A549 treated with RU486 at 1 μM for 4 hours (cell line): ENCODE data around the gene ABCC6. TPM values are rescaled to one million over a fixed set of nuclear protein-coding genes. Genes with fewer than 3 reads are reported as not detected.

Experiments used
- total RNA-seq: library from RNA; stranded (reverse); fragments of 200-300 nt; extraction: Qiagen RNA extraction; gene quantifications from 5 replicates; pipeline ENCODE4 v1.2.3, GENCODE V29; 2022; ENCODE audit warnings: low read depth

The ABCC6 gene
- total RNA-seq = 0.93 to 1.5 TPM (median 1.1 TPM) in 5 replicates

DNA sequence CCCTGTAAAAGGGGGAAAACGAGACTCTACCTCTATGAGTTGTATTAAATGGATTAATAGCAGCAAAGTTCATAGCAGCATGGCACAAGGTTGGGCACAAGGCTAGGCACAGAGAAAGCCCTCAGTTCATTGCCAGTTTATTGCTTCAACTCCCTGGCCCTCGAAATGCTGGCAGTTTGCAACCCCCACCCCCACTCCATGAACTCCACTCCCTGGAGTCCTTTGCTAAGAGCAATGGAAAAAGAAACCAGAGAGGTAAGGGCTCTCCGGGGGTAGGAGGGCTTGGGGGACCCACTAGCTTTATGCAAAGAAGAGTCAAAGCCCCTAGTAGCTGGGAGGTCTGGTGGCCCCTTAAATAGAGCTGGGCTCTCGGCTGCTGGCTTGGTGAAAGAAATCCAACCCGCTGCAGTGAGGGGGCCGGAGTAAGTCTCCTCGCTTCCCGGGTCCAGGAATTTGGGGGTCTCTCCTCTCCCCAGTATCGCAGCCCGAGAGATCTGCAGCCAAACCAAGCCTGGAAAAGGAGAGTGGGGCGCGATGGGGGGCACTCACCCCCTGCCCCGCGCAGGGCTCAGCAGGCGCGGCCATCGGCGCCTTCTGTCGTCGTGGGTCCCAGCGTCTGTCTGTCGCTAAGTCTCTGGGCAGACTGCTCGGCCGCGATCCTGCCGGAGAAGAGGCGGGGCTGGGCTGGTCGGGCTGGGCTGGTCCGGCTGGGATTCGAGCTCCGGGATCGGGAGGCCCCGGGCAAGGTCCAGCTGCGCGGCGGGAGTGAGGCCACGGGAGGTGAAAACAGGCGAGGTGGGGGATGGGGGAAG is at the start of gene ABCC6:
TSS of gene ABCC6 (minus strand) at position 645 of the 812 bp plus-strand sequence. CDS start at position 585, 60 bp downstream.

Other genes with a start within 250 kb of the ABCC6 start
- 24.0 to 29.4 TPM (median 25.4 TPM) in 5 replicates for gene NOMO3, start 9.0 kb upstream of the ABCC6 start, total RNA-seq
- 7.0 to 17.9 TPM (median 8.3 TPM) in 5 replicates for gene NPIPA7, start 155.6 kb upstream of the ABCC6 start, total RNA-seq